Activated B cell treated with CpG ODN at 0.5 μM for 24 hours (primary cell): ENCODE results near the gene TBC1D16. TPM values are rescaled to one million over a fixed set of nuclear protein-coding genes. Genes with fewer than 3 reads are reported as not detected.

Source experiments
- ATAC-seq: fragments of 200-7000 bp; cut with Tn5 transposase; one replicate; pipeline ENCODE4 v1.10.0; 2021; ENCODE audit warnings: low read depth, mild to moderate bottlenecking, moderate library complexity
- CTCF ChIA-PET: fragments of 350-600 bp; sonication (Branson Sonifier 250); formaldehyde crosslinking; loops from one replicate; lab custom pipeline; 2021; ENCODE audit warnings: antibody characterized with exemption; lab: Charles Lee
- POLR2A ChIA-PET: fragments of 350-600 bp; sonication (Branson Sonifier 250); formaldehyde crosslinking; loops from one replicate; lab custom pipeline; 2021; ENCODE audit warnings: antibody characterized with exemption; lab: Charles Lee
- DNase-seq: peaks from one replicate; pipeline ENCODE4 v3.0.0; 2022
- H3K27ac Mint-ChIP-seq: one replicate; pipeline ENCODE4 v1.8.0; 2020; ENCODE audit warnings: mixed read lengths
- H3K27me3 Mint-ChIP-seq: one replicate; pipeline ENCODE4 v1.8.0; 2021; ENCODE audit warnings: mixed read lengths
- H3K36me3 Mint-ChIP-seq: one replicate; pipeline ENCODE4 v1.8.0; 2021; ENCODE audit warnings: low read depth, mixed read lengths
- H3K4me1 Mint-ChIP-seq: one replicate; pipeline ENCODE4 v1.8.0; 2021; ENCODE audit warnings: mixed read lengths
- H3K4me3 Mint-ChIP-seq: one replicate; pipeline ENCODE4 v1.8.0; 2020; ENCODE audit warnings: mild to moderate bottlenecking, mixed read lengths
- H3K9me3 Mint-ChIP-seq: one replicate; pipeline ENCODE4 v1.8.0; 2020; ENCODE audit warnings: mixed read lengths
- CTCF ChIP-seq: fragments of 200-600 bp; IDR thresholded peaks from one replicate; pipeline ENCODE4 v1.8.0; 2022; ENCODE audit warnings: antibody characterized with exemption, mild to moderate bottlenecking
- intact Hi-C: fragments of 100-400 bp; cut with micrococcal nuclease; formaldehyde crosslinking; loops from one replicate; pipeline ENCODE4 v1.15.1; 2024
- total RNA-seq: library from RNA; stranded (reverse); gene quantifications from 2 replicates; pipeline ENCODE4 v1.2.3, GENCODE V29; 2022

The TBC1D16 gene
- 2.6 and 3.4 TPM in 2 replicates for total RNA-seq

- TF ChIP-seq CTCF: no peak
- CTCF ChIA-PET: no interaction called here
Measured at GRCh38 chr17:80035687-80035936, at the start of gene TBC1D16. Gene TBC1D16, minus strand, starts transcription at chr17:80035872. Its CDS starts 22,325 bp downstream, at chr17:80013547.

GRCh38 chr17:80084773-80085172 is 49.1 kb upstream of the TBC1D16 start:
- ChIA-PET POLR2A (no interaction called here), CTCF (interaction anchor here (1.0 to 1.5 kb wide), 2 partner anchors 17 to 76 kb away, joined by 3 to 4 read pairs; partner anchors contain the start of gene GAA)
- Mint-ChIP-seq H3K9me3 (no peaks in the 10 kb centered on the region), H3K27ac (no peak overlapping the region), H3K4me1 (peaks cover 2% of the 10 kb centered on the region), H3K36me3 (no peaks in the 10 kb centered on the region), H3K4me3 (no peak overlapping the region), H3K27me3 (peaks cover 2% of the 10 kb centered on the region)
- ATAC-seq (no peak), DNase-seq (no peak)
- intact Hi-C loops: loop anchor here (5.0 kb wide), 1 partner anchor 63 kb away; the partner anchor contains the start of gene EIF4A3
- no peak for TF ChIP-seq CTCF

More at GRCh38 chr17:80035687-80035936, at the start of gene TBC1D16:
- DNase-seq (no peak), ATAC-seq (no peak)
- H3K27ac Mint-ChIP-seq: peak within 1 kb of the TSS; percentile 86
- peaks cover 15% of the 10 kb centered on the region for H3K4me1 Mint-ChIP-seq
- H3K27me3 Mint-ChIP-seq: peaks cover 3% of the 10 kb centered on the region
- H3K36me3 Mint-ChIP-seq: peaks cover 3% of the 10 kb centered on the region
- POLR2A ChIA-PET: no interaction called here
- H3K4me3 Mint-ChIP-seq: peak within 1 kb of the TSS; percentile 89
- no peaks in the 10 kb centered on the region for H3K9me3 Mint-ChIP-seq
- intact Hi-C loops: loop anchor here (5.0 kb wide), 2 partner anchors 198 to 238 kb away; partner anchors contain the start of genes CBX4 and CBX8

- ChIA-PET CTCF (interaction anchor here (0.8 to 1.8 kb wide), 5 partner anchors 18 to 279 kb away, joined by 3 to 6 read pairs (median 5); partner anchors contain the start of gene GAA), POLR2A (no interaction called here)
- intact Hi-C loops: loop anchor here (5.0 kb wide), 1 partner anchor 64 kb away; the partner anchor contains the start of gene EIF4A3
- Mint-ChIP-seq H3K4me1 (peaks cover 2% of the 10 kb centered on the region), H3K27ac (no peak overlapping the region), H3K36me3 (no peaks in the 10 kb centered on the region), H3K27me3 (peaks cover 4% of the 10 kb centered on the region), H3K9me3 (no peaks in the 10 kb centered on the region), H3K4me3 (no peak overlapping the region)
- no peak for TF ChIP-seq CTCF
- ATAC-seq (no peak), DNase-seq (no peak)
Measured at GRCh38 chr17:80083136-80083661, 47.5 kb upstream of the TBC1D16 start.

- Mint-ChIP-seq H3K27me3 (peaks cover 8% of the 10 kb centered on the region), H3K27ac (no peak overlapping the region), H3K36me3 (no peaks in the 10 kb centered on the region), H3K4me1 (peaks cover 2% of the 10 kb centered on the region), H3K9me3 (no peaks in the 10 kb centered on the region), H3K4me3 (no peak overlapping the region)
- peak; percentile 79 for TF ChIP-seq CTCF
- ChIA-PET CTCF (interaction anchor here (0.8 to 1.8 kb wide), 5 partner anchors 19 to 280 kb away, joined by 3 to 6 read pairs (median 5); partner anchors contain the start of gene GAA), POLR2A (no interaction called here)
- ATAC-seq: peak; percentile 68
- intact Hi-C loops: loop anchor here (1.0 to 5.0 kb wide), 2 partner anchors 65 to 74 kb away; partner anchors contain the start of gene EIF4A3
- DNase-seq: peak; percentile 43
Measured at GRCh38 chr17:80082403-80083135, 46.9 kb upstream of the TBC1D16 start.

- peaks cover 10% of the 10 kb centered on the region for H3K27me3 Mint-ChIP-seq
- ChIA-PET CTCF (interaction anchor here (1.0 to 1.8 kb wide), 3 partner anchors 20 to 281 kb away, joined by 3 to 5 read pairs (median 5); partner anchors contain the start of gene GAA), POLR2A (no interaction called here)
- no peak for TF ChIP-seq CTCF
- H3K9me3 Mint-ChIP-seq: no peaks in the 10 kb centered on the region
- no peak overlapping the region for H3K27ac Mint-ChIP-seq
- H3K4me1 Mint-ChIP-seq: peaks cover 2% of the 10 kb centered on the region
- intact Hi-C loops: loop anchor here (5.0 kb wide), 1 partner anchor 66 kb away; the partner anchor contains the start of gene EIF4A3
- ATAC-seq (no peak), DNase-seq (no peak)
- H3K4me3 Mint-ChIP-seq: no peak overlapping the region
- H3K36me3 Mint-ChIP-seq: no peaks in the 10 kb centered on the region
Measured at GRCh38 chr17:80081596-80081995, 45.9 kb upstream of the TBC1D16 start.
